ENCODE data around the gene CSNK2A1.

The CSNK2A1 gene

DNA sequence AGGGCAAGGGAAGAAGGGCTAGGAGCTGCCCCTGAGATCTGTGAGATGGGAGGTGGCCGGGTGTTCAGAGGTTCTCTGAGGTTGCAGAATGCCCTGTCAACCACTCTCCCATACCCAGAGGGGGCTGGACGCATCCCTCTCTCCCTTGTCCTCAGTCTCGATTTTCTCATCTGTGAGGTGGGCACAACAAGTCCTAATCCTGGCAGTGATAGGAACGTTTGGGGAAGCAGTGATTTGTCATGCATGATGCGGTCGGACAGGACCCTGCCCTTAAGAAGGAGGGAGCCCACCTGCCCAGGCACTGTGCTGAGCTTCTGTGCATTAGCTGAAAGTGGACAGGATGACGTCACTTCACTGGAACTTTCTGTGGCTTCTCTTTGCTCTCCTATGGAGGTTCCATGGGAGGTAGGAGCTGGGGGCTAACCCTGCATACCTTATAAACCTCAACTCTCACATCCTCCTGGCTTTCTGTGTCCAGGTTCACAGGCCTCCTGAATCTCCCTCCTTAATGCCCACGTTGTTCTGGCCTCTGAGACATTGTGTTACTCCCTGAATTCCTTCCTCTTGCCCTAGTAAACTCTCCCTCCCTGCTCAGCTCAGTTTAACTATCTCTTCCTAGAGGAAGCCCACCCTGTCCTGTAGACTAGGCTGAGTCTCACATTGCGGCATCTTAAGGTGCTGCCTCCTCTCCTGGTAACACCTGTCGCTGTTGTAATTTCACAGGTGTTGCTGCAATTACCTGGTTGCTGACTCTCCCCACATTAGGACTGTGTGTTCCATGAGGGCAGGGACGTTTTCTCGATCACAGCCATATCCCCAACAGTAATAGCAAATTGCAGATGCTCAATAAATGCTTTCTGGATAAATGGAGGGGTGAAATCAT is 30.1 kb upstream of the CSNK2A1 start:
- no peak overlapping the region for H3K27ac ChIP-seq
- no peak for TF ChIP-seq ZFX (IDR thresholded peaks at IDR 0.05; ENCODE audit: borderline replicate concordance)
- TF ChIP-seq, protein P1, sequence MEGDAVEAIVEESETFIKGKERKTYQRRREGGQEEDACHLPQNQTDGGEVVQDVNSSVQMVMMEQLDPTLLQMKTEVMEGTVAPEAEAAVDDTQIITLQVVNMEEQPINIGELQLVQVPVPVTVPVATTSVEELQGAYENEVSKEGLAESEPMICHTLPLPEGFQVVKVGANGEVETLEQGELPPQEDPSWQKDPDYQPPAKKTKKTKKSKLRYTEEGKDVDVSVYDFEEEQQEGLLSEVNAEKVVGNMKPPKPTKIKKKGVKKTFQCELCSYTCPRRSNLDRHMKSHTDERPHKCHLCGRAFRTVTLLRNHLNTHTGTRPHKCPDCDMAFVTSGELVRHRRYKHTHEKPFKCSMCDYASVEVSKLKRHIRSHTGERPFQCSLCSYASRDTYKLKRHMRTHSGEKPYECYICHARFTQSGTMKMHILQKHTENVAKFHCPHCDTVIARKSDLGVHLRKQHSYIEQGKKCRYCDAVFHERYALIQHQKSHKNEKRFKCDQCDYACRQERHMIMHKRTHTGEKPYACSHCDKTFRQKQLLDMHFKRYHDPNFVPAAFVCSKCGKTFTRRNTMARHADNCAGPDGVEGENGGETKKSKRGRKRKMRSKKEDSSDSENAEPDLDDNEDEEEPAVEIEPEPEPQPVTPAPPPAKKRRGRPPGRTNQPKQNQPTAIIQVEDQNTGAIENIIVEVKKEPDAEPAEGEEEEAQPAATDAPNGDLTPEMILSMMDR (IDR thresholded peaks at IDR 0.05): no peak

DNA sequence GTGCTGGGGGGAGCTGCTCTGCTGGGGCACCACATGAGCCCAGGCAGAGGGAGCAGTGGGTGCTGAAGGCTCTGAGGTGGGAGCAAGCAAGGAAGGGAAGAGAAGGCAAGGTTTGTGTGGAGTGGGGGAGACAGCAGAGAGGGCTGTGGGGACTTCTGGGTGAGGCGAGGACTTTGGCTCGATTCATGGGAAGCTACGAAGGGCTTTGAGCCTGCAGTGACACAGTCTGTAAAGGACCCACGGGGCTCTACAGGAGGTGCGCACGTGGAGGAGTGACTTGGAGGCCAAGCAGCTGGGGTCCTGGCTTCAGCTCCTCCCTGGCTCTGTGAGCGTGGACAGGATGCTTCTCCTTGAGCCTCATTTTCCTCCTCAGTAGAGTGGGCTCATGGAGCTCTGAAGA is 29.1 kb upstream of the CSNK2A1 start:
- TF ChIP-seq, protein P1 (IDR thresholded peaks at IDR 0.05): no peak
- no peak for TF ChIP-seq ZFX (IDR thresholded peaks at IDR 0.05; ENCODE audit: borderline replicate concordance)
- no peak overlapping the region for H3K27ac ChIP-seq

DNA sequence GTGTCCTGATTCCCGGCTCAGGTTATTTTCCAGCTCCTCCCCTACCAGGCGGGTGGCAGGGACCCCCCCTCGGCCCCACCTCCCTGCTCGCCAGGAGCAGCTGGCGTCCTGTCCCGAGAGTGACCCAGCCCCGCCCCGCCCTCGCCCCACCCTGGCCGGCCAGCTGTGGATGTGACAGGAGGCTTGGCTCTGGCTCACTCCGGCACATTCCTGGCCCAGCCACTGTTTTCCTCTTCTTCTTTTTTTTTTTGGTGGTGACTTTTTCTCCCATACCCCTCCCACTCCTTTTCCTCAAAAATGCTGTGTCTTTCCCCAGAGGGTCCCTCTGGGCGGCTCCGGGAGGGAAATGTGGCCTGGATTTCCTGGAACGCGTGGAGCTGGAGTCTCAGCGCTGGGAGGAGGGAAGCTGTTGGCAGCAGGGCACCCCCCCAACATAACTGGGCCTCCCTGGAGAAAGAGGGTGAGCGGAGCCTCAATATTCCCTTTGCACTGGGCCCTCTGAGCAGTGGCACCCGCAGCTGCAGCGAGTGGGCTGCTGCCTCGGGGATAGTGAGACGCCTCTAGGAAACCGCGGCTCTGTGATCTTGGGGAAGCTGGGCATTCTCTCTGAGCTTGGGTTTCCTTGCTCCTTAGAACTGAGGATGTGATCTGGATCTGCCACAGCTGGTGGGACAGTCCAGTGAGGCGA is 28.3 kb upstream of the CSNK2A1 start:
- TF ChIP-seq, protein P1 (IDR thresholded peaks at IDR 0.05): no peak
- no peak overlapping the region for H3K27ac ChIP-seq

DNA sequence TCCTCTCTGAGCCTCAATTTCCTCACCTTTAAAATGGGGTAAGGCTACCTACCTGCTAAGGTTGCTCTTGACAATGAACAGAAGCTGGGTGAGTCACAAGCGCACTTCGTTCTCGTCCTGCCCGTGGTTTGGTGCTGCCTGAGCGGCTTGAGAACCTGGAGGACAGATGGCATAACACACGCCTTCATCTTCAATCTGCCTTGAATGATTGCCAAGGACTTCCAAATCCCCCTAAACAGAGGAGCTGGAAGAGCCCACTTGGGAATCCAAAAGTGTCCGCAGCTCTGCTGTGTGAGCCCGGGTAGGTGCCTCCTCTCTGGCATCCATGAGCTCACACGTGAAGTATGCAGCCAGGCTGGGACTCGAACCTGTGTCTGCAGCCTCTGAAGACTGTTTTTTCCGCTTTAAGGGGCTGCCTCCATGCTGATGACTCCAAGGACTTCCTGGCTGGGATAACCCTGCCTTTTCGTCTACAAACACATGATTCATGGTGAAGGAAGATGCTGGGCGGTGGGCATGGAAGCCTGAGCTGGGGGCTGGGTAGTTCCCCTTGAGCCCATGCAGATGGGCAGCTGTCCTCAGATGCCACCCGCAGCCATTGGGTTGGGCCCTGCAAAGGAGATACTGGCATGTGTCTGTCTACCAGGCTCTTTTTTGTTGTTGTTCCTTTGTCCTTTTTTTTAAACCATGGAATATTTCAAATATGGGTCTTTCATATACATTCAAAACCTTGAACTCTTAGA is 25.3 kb upstream of the CSNK2A1 start:
- no peak for TF ChIP-seq ZFX (IDR thresholded peaks at IDR 0.05; ENCODE audit: borderline replicate concordance)
- TF ChIP-seq, protein P1 (IDR thresholded peaks at IDR 0.05): no peak
- H3K27ac ChIP-seq: no peak overlapping the region

DNA sequence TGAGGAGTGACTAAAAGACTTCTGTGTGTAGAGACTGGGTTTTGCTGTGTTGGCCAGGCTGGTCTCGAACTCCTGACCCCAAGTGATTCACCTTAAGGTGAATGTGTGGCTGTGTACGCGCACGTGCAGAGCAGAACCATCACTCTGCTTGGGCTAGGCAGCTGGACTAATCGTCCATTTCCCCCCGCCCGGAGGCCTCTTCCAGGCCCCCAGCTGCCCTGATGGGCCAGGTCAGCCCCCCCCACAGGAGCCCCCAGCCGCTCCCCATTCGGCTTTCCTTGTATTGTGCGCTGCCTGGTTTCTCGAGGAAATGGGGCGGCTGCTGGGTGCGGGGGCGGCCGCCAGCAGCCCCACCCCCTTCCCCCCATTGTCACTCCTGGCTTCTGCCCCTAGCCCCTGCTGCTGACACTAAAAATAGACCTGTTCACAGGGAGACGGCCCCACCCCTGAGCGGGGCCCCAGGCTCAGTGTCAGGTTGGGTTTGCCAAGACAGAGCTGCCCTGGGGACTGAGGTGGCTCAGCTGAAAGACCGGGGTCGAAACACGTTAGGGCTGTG is 24.6 kb upstream of the CSNK2A1 start:
- TF ChIP-seq, protein P1 (IDR thresholded peaks at IDR 0.05): no peak
- no peak for TF ChIP-seq ZFX (IDR thresholded peaks at IDR 0.05; ENCODE audit: borderline replicate concordance)
- H3K27ac ChIP-seq: no peak overlapping the region

DNA sequence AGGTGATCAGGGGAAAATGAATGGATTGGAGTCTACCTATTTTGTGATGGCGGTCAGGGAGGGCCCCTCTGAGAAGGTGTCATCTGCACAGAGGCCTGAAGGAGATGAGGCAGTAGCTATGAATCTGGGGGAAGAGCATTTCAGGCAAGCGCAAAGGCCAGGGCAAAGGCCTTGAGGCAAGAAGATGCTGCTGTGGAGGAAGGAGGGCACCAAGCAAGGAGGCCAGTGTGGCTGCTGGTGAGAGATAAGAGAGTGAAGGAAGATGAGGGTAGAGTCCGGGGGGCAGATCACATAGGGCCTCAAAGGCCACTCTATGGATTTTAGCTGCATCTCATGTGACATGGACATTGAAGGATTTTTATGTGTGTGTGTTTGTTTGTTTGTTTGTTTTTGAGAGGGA is 20.6 kb upstream of the CSNK2A1 start:
- TF ChIP-seq ZFX (IDR thresholded peaks at IDR 0.05; ENCODE audit: borderline replicate concordance): no peak
- TF ChIP-seq, protein P1 (IDR thresholded peaks at IDR 0.05): no peak
- no peak overlapping the region for H3K27ac ChIP-seq

Data from 22Rv1 (cell line).